A549 (cell line): ENCODE data around the gene SMIM21. TPM values are rescaled to one million over a fixed set of nuclear protein-coding genes. Genes with fewer than 3 reads are reported as not detected.

Experiments
- BHLHE40 ChIP-seq: IDR thresholded peaks from 2 replicates; pipeline ENCODE4 v1.6.1; 2012; ENCODE audit warnings: low read depth, low read length, inconsistent platforms
- CBX8 ChIP-seq: fragments of 200-600 bp; sonication (generic); IDR thresholded peaks from 2 replicates; pipeline ENCODE4 v1.6.1; 2016
- CHD2 ChIP-seq: fragments of 150-350 bp; IDR thresholded peaks from 2 replicates; pipeline ENCODE4 v1.6.1; 2014; ENCODE audit warnings: low read length; ENCODE audit not compliant: partially characterized antibody
- EHMT2 ChIP-seq: fragments of 200-600 bp; sonication (generic); IDR thresholded peaks from 2 replicates; pipeline ENCODE4 v1.6.1; 2016; ENCODE audit warnings: antibody characterized with exemption, low read depth, mild to moderate bottlenecking, moderate library complexity
- EP300 ChIP-seq, 2 experiments: fragments of >200 bp; sonication (Bioruptor Twin); formaldehyde crosslinking; IDR thresholded peaks; 2 replicates in 1 of 2; 3 replicates in 1 of 2; pipeline ENCODE4 v1.6.1; 2016 to 2017
- ESRRA ChIP-seq: fragments of 150-350 bp; IDR thresholded peaks from 2 replicates; pipeline ENCODE4 v1.6.1; 2014; ENCODE audit warnings: mild to moderate bottlenecking, low read length, borderline replicate concordance
- FOSB ChIP-seq: fragments of 250-450 bp; sonication (Bioruptor Pico); IDR thresholded peaks from 2 replicates; pipeline ENCODE4 v1.5.0; 2020; ENCODE audit warnings: mild to moderate bottlenecking, moderate library complexity
- FOSL2 ChIP-seq, 2 experiments: fragments of 450-650 bp in 1 of 2; fragments of >200 bp in 1 of 2; sonication (Bioruptor Twin) in 1 of 2; formaldehyde crosslinking; IDR thresholded peaks; 2 replicates each; pipeline versions ENCODE4 v1.5.0 to v1.6.1; 2016 to 2020; ENCODE audit warnings: mild to moderate bottlenecking in 1 of 2, moderate library complexity in 1 of 2
- GATA3 ChIP-seq: IDR thresholded peaks from 2 replicates; pipeline ENCODE4 v1.6.1; 2012; ENCODE audit warnings: borderline replicate concordance
- HDAC2 ChIP-seq: fragments of 200-600 bp; sonication (generic); IDR thresholded peaks from 2 replicates; pipeline ENCODE4 v1.6.1; 2016
- HOXA7 ChIP-seq: fragments of 250-450 bp; sonication (Bioruptor Pico); IDR thresholded peaks from 2 replicates; pipeline ENCODE4 v1.5.0; 2020; ENCODE audit warnings: mild to moderate bottlenecking, moderate library complexity
- JUNB ChIP-seq: fragments of >200 bp; sonication (Bioruptor Twin); formaldehyde crosslinking; IDR thresholded peaks from 2 replicates; pipeline ENCODE4 v1.6.1; 2016
- MYC ChIP-seq: IDR thresholded peaks from 2 replicates; pipeline ENCODE4 v1.6.1; 2012; ENCODE audit warnings: mild to moderate bottlenecking, inconsistent platforms, low read length, improper control_type of control experiment, borderline replicate concordance
- NFE2L2 ChIP-seq: fragments of 150-350 bp; conservative IDR thresholded peaks from 2 replicates; pipeline ENCODE4 v1.6.1; 2014; ENCODE audit warnings: low read length
- NPAS2 ChIP-seq: fragments of 250-450 bp; sonication (Bioruptor Pico); IDR thresholded peaks from 2 replicates; pipeline ENCODE4 v1.8.0; 2022; ENCODE audit warnings: mild to moderate bottlenecking, moderate library complexity, borderline replicate concordance
- POLR2A ChIP-seq: IDR thresholded peaks from 2 replicates; pipeline ENCODE4 v1.6.1; 2012; ENCODE audit warnings: mild to moderate bottlenecking, low read length
- RARB ChIP-seq: fragments of 250-450 bp; sonication (Bioruptor Pico); IDR thresholded peaks from 2 replicates; pipeline ENCODE4 v1.8.0; 2021; ENCODE audit warnings: mild to moderate bottlenecking, moderate library complexity
- RCOR1 ChIP-seq: fragments of 150-350 bp; IDR thresholded peaks from 2 replicates; pipeline ENCODE4 v1.6.1; 2014; ENCODE audit warnings: antibody characterized with exemption, low read length, low read depth
- SMC3 ChIP-seq: fragments of >200 bp; sonication (Bioruptor Twin); formaldehyde crosslinking; IDR thresholded peaks from 3 replicates; pipeline ENCODE4 v1.6.1; 2018; ENCODE audit warnings: inconsistent platforms
- SREBF2 ChIP-seq: fragments of 450-650 bp; IDR thresholded peaks from 2 replicates; pipeline ENCODE4 v1.6.1; 2014; ENCODE audit warnings: mild to moderate bottlenecking, moderate library complexity
- TFCP2L1 ChIP-seq: fragments of 250-450 bp; sonication (Bioruptor Pico); IDR thresholded peaks from 2 replicates; pipeline ENCODE4 v1.5.0; 2021; ENCODE audit warnings: mild to moderate bottlenecking
- TP53 ChIP-seq: fragments of 250-450 bp; sonication (Bioruptor Pico); IDR thresholded peaks from 2 replicates; pipeline ENCODE4 v1.5.0; 2021; ENCODE audit warnings: mild to moderate bottlenecking, moderate library complexity
- ZC3H11A ChIP-seq: fragments of 450-650 bp; IDR thresholded peaks from 2 replicates; pipeline ENCODE4 v1.6.1; 2014; ENCODE audit warnings: antibody characterized with exemption, mild to moderate bottlenecking
- ZNF302 ChIP-seq: fragments of 250-450 bp; sonication (Bioruptor Pico); IDR thresholded peaks from 2 replicates; pipeline ENCODE4 v1.9.0; 2021; ENCODE audit warnings: inconsistent platforms, mild to moderate bottlenecking, moderate library complexity
- polyA plus RNA-seq, 4 experiments: library from polyadenylated mRNA; depleted of rRNA in 3 of 4; stranded (reverse); fragments of >200 nt; fragmentation: RNase III in 1 of 4; extraction: RNeasy Plus Mini Kit Qiagen cat#74134 plus additional on column Dnase treatment in 1 of 4; gene quantifications; 2 replicates in 3 of 4; 3 replicates in 1 of 4; pipeline ENCODE4 v1.2.3, GENCODE V29; 2011 to 2017
- TF ChIP-seq, protein P1 (sequence below): fragments of 200-600 bp; sonication (generic); IDR thresholded peaks from 2 replicates; pipeline ENCODE4 v1.6.1; 2016; ENCODE audit warnings: antibody characterized with exemption, mild to moderate bottlenecking, moderate library complexity
- TF ChIP-seq, protein P2 (sequence below): fragments of >200 bp; sonication (Bioruptor Twin); formaldehyde crosslinking; IDR thresholded peaks from 2 replicates; pipeline ENCODE4 v1.6.1; 2016
- TF ChIP-seq, protein P3 (sequence below): IDR thresholded peaks from 2 replicates; pipeline ENCODE4 v1.6.1; 2012
- TF ChIP-seq, protein P4 (sequence below): fragments of >200 bp; sonication (Bioruptor Twin); formaldehyde crosslinking; IDR thresholded peaks from 3 replicates; pipeline ENCODE4 v1.6.1; 2016
- TF ChIP-seq, protein P5 (sequence below): fragments of 150-350 bp; IDR thresholded peaks from 2 replicates; pipeline ENCODE4 v1.6.1; 2014; ENCODE audit warnings: low read depth, mild to moderate bottlenecking, low read length

Gene SMIM21
- polyA plus RNA-seq, 2 of the 4 experiments (the other 2 are of a cell fraction), result not detected

DNA sequence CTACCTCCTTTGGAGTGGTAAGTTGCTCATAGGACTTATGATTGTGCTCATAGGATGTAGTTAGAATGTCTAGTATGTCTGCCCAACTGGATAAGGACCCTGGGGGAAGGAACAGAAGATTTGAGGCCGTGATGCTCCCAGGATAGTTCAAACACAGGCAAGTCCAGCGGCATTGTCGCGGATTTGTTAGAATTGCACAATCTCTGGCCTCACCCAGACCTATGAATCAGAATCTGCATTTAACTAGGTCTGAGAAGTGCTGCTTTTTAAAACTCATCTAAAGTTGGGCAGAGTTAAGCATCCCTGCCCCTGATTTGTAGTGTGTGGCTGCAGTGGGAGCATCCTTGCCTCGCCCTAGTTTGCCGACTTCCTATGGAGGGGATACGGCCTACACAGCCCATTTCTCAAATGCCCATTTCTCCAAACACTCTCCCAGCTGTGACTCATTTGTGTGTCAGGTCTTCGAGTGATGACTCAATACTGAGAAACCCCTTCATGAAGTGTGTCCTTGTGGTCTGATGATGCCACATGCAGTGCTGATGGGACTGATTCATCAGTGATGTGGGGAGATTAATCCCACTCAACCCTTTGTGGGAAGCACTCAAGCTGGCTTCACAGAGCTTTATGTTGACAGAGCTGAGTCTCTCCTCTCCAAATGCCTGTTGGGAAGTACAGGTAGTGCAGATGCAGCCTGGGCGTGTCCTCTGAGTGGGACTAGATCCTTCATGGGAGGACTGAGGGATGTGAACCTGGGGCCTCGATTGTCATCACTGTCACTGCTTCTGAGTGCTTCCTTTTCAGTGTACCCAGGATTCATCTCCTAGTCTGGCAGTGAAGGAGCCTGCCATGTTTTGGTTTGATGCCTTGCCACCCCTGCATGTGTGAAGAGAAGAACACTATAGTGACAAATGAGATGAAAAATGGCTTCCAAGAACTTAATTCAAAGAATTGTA is 18.7 kb downstream of the SMIM21 start (continued):
- peak; percentile 60 to 63; a peak in 2 of 5 replicates for TF ChIP-seq EP300 (IDR thresholded peaks at IDR 0.05)
- TF ChIP-seq HDAC2, result no peak
- TF ChIP-seq, protein P1, sequence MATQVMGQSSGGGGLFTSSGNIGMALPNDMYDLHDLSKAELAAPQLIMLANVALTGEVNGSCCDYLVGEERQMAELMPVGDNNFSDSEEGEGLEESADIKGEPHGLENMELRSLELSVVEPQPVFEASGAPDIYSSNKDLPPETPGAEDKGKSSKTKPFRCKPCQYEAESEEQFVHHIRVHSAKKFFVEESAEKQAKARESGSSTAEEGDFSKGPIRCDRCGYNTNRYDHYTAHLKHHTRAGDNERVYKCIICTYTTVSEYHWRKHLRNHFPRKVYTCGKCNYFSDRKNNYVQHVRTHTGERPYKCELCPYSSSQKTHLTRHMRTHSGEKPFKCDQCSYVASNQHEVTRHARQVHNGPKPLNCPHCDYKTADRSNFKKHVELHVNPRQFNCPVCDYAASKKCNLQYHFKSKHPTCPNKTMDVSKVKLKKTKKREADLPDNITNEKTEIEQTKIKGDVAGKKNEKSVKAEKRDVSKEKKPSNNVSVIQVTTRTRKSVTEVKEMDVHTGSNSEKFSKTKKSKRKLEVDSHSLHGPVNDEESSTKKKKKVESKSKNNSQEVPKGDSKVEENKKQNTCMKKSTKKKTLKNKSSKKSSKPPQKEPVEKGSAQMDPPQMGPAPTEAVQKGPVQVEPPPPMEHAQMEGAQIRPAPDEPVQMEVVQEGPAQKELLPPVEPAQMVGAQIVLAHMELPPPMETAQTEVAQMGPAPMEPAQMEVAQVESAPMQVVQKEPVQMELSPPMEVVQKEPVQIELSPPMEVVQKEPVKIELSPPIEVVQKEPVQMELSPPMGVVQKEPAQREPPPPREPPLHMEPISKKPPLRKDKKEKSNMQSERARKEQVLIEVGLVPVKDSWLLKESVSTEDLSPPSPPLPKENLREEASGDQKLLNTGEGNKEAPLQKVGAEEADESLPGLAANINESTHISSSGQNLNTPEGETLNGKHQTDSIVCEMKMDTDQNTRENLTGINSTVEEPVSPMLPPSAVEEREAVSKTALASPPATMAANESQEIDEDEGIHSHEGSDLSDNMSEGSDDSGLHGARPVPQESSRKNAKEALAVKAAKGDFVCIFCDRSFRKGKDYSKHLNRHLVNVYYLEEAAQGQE, result no peak
- TF ChIP-seq, protein P2, sequence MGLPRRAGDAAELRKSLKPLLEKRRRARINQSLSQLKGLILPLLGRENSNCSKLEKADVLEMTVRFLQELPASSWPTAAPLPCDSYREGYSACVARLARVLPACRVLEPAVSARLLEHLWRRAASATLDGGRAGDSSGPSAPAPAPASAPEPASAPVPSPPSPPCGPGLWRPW, result peak; percentile 26; the same call in 1 of the 2 replicates
- TF ChIP-seq CHD2, result no peak
- TF ChIP-seq CBX8, result no peak
- TF ChIP-seq, protein P3, sequence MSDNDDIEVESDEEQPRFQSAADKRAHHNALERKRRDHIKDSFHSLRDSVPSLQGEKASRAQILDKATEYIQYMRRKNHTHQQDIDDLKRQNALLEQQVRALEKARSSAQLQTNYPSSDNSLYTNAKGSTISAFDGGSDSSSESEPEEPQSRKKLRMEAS, result peak; percentile 77
- TF ChIP-seq, protein P4, sequence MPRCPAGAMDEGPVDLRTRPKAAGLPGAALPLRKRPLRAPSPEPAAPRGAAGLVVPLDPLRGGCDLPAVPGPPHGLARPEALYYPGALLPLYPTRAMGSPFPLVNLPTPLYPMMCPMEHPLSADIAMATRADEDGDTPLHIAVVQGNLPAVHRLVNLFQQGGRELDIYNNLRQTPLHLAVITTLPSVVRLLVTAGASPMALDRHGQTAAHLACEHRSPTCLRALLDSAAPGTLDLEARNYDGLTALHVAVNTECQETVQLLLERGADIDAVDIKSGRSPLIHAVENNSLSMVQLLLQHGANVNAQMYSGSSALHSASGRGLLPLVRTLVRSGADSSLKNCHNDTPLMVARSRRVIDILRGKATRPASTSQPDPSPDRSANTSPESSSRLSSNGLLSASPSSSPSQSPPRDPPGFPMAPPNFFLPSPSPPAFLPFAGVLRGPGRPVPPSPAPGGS, result 0 out of 3 replicates have a peak, but pooled peaks have one; percentile 57
- TF ChIP-seq RCOR1, result no peak
- TF ChIP-seq POLR2A, result no peak
- no peak for TF ChIP-seq MYC
- no peak for TF ChIP-seq BHLHE40
- peak; percentile 96 for TF ChIP-seq FOSL2 (IDR thresholded peaks at IDR 0.05)
- TF ChIP-seq FOSL2 (CRISPR knock-in tag; IDR thresholded peaks at IDR 0.05), result peak; percentile 90
- no peak for TF ChIP-seq NPAS2
- TF ChIP-seq, protein P5, sequence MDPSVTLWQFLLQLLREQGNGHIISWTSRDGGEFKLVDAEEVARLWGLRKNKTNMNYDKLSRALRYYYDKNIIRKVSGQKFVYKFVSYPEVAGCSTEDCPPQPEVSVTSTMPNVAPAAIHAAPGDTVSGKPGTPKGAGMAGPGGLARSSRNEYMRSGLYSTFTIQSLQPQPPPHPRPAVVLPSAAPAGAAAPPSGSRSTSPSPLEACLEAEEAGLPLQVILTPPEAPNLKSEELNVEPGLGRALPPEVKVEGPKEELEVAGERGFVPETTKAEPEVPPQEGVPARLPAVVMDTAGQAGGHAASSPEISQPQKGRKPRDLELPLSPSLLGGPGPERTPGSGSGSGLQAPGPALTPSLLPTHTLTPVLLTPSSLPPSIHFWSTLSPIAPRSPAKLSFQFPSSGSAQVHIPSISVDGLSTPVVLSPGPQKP, result no peak
- no peak for TF ChIP-seq EHMT2
- TF ChIP-seq RARB (CRISPR knock-in tag), result no peak
- TF ChIP-seq FOSB (CRISPR knock-in tag), result no peak
- TF ChIP-seq NFE2L2, result no peak
- TF ChIP-seq HOXA7 (CRISPR knock-in tag), result no peak
- TF ChIP-seq ESRRA, result no peak
- TF ChIP-seq TP53 (CRISPR knock-in tag), result no peak
- peak; percentile 96 for TF ChIP-seq JUNB
- no peak for TF ChIP-seq TFCP2L1 (CRISPR knock-in tag)
- TF ChIP-seq SMC3, result peak; percentile 13; the same call in 1 of the 3 replicates
- TF ChIP-seq ZNF302 (CRISPR knock-in tag), result no peak
- peak; percentile 79; the same call in 1 of the 2 replicates for TF ChIP-seq GATA3
- TF ChIP-seq ZC3H11A, result no peak
- TF ChIP-seq SREBF2, result no peak
